ACHN (cell line): ENCODE measurements around the gene STK39.

Experiments
- DNase-seq: peaks from one replicate; pipeline ENCODE4 v3.0.0-alpha.2; 2015
- in situ Hi-C: cut with HindIII; loops from 2 replicates; pipeline ENCODE4 v1.10.0; 2017; ENCODE audit warnings: low sequenced_read_pairs, low pct_ligation_motif_present, low pct_unique_long_range_greater_than_20kb

STK39 gene

GRCh38 chr2:168171059-168171762, 76.2 kb downstream of the STK39 start:
- in situ Hi-C loops = no loop called here
- DNase-seq = no peak

GRCh38 chr2:168169097-168169745, 78.2 kb downstream of the STK39 start:
- DNase-seq = no peak
- in situ Hi-C loops = no loop called here

GRCh38 chr2:168167511-168168263, 79.7 kb downstream of the STK39 start:
- in situ Hi-C loops = no loop called here

GRCh38 chr2:168166902-168167510, 80.4 kb downstream of the STK39 start:
- in situ Hi-C loops = no loop called here
- peak; percentile 66 for DNase-seq

More at GRCh38 chr2:168167511-168168263, 79.7 kb downstream of the STK39 start:
- no peak for DNase-seq

- no peak for DNase-seq
- in situ Hi-C loops = no loop called here
Measured at GRCh38 chr2:168165985-168166901, 81.2 kb downstream of the STK39 start.

- in situ Hi-C loops = no loop called here
- DNase-seq = no peak
Measured at GRCh38 chr2:168165397-168165796, 82.0 kb downstream of the STK39 start.

- in situ Hi-C loops = no loop called here
- DNase-seq = peak; percentile 55
Measured at GRCh38 chr2:168160897-168161296, 86.5 kb downstream of the STK39 start.

GRCh38 chr2:168159754-168160585, 87.4 kb downstream of the STK39 start:
- in situ Hi-C loops = no loop called here
- no peak for DNase-seq

GRCh38 chr2:168158586-168158985, 88.8 kb downstream of the STK39 start:
- in situ Hi-C loops = no loop called here
- no peak for DNase-seq

GRCh38 chr2:168157926-168158325, 89.5 kb downstream of the STK39 start:
- in situ Hi-C loops = no loop called here
- DNase-seq = no peak

GRCh38 chr2:168157070-168157469, 90.3 kb downstream of the STK39 start:
- in situ Hi-C loops = no loop called here
- DNase-seq = no peak

GRCh38 chr2:168156661-168157060, 90.7 kb downstream of the STK39 start:
- in situ Hi-C loops = no loop called here
- DNase-seq = no peak

GRCh38 chr2:168155680-168156079, 91.7 kb downstream of the STK39 start:
- in situ Hi-C loops = no loop called here
- no peak for DNase-seq

- in situ Hi-C loops = no loop called here
Measured at GRCh38 chr2:168155046-168155445, 92.3 kb downstream of the STK39 start.

GRCh38 chr2:168152902-168153530, 94.4 kb downstream of the STK39 start:
- no peak for DNase-seq
- in situ Hi-C loops = no loop called here

More at GRCh38 chr2:168155046-168155445, 92.3 kb downstream of the STK39 start:
- DNase-seq = no peak

- no peak for DNase-seq
- in situ Hi-C loops = no loop called here
Measured at GRCh38 chr2:168149986-168150385, 97.4 kb downstream of the STK39 start.
